CD4-positive, alpha-beta T cell treated with Interleukin-21 for 1 hour (primary cell): ENCODE results near the gene TXN.
"Not testable (repeated sequence)": the region's sequence is repeated elsewhere in the genome, so short reads cannot be mapped to it uniquely, and the experiment has no call there.

ENCODE experiments used
- DNase-seq: peaks from one replicate; pipeline ENCODE4 v3.0.0-alpha.2; 2020

The TXN gene

DNA sequence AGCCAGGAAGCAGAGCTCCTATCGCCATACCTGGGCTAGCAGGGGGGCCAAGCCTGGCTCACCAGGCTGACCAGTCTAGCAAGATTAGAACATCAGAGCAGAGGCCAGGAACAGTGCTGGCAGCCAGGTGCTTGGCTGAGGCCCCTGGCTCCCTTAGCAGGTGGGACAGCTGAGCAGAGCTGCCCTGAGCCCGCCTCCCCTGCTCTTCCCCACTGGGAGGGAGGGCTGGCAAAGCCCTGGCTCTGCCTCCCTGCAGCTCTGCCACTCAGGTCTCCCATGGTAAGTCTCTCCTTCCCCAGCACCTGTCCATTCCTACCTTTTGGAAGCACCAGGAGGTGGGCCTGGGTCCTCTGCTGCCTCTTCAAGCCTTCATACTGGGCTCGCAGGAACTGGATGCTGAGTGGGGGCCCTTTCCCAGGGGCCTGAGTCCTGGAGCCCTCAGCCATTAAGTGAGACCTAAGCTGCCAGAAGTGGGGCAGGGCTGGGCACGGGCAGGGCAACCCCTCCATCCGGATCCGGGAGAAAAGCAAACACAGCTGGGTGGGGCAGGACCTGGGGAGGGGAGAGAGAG is 49.2 kb downstream of the TXN start:
- DNase-seq: no peak

DNA sequence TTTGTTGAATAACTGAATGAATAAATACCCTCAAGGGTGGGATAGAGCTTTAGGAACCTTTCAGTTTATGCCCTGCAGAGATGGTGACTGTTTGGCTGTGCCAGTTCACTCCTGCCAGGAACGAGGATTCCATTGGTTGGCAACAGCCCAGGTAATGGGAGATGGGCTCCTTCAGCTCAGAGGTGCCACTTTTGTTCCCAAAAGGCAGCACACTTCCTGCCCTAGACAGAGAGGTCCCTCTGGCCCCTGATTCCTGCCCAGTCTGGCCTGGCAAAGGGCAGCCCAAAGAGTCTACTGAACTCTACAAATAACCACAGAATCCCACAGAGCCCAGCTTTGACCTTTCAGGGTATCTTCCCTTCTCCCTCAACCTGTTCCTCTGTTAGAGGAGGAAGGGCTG is 49.9 kb downstream of the TXN start:
- DNase-seq: no peak

DNA sequence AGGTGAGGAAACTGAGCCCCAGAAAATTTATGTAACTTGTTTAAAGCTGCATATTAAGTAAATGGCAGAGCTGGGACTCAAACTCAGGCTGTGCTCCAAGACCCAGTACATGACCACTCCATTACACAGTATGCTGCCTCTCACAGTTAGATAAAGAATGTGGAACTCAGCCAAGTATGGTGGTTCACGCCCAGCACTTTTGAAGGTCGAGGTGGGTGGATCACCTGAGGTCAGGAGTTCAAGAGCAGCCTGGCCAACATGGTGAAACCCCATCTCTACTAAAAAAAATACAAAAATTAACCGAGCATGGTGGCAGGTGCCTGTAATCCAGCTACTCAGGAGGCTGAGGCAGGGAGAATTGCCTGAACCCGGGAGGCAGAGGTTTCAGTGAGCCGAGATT is 50.7 kb downstream of the TXN start:
- DNase-seq: not testable (repeated sequence)

DNA sequence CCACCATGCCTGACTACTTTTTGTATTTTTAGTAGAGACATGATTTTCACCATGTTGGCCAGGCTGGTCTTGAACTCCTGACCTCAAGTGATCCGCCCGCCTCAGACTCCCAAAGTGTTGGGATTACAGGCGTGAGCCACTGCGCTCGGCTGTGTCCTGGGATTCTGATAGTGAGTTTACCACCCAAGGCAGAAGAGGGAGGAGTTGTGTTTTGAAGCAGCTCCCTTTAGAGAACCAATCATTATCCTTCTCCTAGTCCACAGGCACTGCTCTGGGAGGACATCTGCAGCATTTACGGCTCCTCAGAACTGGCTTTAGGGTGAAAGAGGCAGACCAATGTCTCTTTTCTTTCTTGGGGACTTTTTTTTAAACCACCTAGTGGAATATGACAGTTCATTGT is 54.1 kb downstream of the TXN start:
- DNase-seq: no peak

DNA sequence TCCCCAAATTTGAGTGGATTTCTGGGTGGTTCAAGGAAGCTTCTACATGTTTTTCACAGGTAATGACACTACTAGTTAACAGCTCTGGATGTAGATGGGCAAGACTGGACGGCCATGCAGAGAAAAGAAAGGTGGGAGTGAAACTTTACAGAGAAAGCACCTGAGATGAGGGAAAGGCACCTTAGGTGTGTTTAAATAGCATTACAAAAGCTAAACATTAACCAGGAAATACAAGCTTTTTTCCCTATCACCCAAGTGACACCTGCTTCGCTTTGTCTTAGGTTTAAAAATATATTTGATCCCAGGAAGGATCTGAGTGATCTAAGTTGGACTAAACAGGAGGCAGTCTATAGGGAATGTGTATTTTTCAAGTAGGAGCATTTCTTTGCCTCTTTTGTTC is 56.7 kb downstream of the TXN start:
- DNase-seq: no peak

DNA sequence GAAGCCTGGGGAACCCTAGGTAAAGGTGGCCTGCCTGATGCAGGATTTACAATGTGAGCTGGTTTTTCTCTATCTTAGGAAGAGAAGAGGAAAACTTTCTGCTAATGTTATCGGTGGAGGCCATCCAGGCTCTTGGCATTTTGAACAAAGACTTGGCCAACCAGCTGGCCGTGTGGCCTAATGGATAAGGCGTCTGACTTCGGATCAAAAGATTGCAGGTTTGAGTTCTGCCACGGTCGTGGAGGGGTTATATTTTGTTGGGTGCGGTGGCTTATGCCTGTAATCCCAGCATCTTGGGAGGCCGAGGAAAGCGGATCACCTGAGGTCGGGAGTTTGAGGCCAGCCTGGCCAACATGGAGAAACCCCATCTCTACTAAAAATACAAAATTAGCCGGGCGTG is 58.0 kb downstream of the TXN start:
- DNase-seq: no peak

DNA sequence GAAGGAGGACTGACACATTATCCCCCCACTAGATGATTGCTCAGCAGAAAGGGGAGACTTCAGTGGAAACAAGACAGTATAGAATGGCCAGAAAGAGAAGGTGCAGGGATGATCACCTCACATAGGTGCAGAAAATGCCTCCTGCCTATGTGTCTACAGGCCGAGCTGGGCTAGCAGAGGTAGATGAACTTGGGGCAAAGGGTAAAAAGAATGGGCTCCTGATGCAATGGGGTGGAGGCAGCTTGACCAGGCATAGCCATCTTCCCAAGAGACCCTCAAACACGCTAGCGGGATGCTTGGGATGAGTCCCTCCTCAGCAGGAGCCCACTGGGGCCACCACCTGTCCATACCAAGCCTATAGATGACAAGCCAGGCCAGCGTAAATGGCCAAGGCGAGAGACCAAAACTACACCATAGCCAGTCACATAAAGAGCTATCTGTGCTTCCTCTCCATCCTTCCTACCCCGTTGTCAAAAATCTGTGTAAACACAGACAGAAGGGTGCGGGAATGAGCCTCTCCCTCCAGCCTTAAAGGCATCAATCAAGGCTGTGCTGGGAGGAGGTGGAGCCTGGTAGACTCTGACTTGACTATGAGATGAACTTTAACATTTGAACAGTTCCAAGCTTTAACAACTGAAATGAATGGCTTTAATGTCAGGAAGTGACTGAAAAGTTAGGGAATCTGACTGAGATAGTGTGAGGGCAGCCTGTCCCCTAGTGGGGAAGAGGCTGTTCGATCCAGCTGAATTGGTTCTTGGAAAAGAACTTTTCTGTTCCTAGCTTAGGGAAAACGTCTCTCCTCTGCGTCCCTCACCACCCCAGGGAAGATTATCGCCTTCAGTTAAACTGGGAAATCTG is 58.7 kb downstream of the TXN start:
- no peak for DNase-seq

DNA sequence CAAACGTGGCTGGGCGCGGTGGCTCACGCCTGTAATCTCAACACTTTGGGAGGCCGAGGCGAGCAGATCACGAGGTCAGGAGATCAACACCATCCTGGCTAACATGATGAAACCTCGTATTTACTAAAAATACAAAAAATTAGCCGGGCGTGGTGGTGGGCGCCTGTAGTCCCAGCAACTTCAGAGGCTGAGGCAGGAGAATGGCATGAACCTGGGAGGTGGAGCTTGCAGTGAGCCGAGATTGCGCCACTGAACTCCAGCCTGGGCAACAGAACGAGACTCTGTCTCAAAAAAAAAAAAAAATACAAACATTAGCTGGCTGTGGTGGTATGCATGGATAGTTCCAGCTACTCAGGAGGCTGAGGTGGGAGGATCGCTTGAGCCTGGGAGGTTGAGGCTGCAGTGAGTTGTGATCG is 60.2 kb downstream of the TXN start:
- DNase-seq: not testable (repeated sequence)
